GM19238 (cell line): Measurements from ENCODE around the gene ENGASE.

Experiments
- DNase-seq: peaks from one replicate; pipeline ENCODE4 v3.0.0; 2011; ENCODE audit warnings: low spot score; ENCODE audit not compliant: insufficient read length

ENGASE gene

GRCh38 chr17:79079421-79080200, 5.0 kb downstream of the ENGASE start:
- no peak for DNase-seq

- DNase-seq, result no peak
These were observed 5.7 kb downstream of the ENGASE start for GRCh38 chr17:79080349-79080748.

- no peak for DNase-seq
These were observed 6.2 kb downstream of the ENGASE start for GRCh38 chr17:79080761-79081290.

GRCh38 chr17:79081571-79082276, 7.1 kb downstream of the ENGASE start:
- no peak for DNase-seq

- peak; percentile 62 for DNase-seq
These were observed 7.9 kb downstream of the ENGASE start for GRCh38 chr17:79082311-79083190.

GRCh38 chr17:79083191-79083971, 8.8 kb downstream of the ENGASE start:
- DNase-seq, result no peak

- no peak for DNase-seq
These were observed 9.9 kb downstream of the ENGASE start for GRCh38 chr17:79084291-79085153.

GRCh38 chr17:79085154-79085920, 10.7 kb downstream of the ENGASE start:
- DNase-seq, result no peak

- no peak for DNase-seq
These were observed 11.4 kb downstream of the ENGASE start for GRCh38 chr17:79085921-79086551.

- no peak for DNase-seq
These were observed 12.2 kb downstream of the ENGASE start for GRCh38 chr17:79086609-79087427.

- peak; percentile 88 for DNase-seq
These were observed 13.0 kb downstream of the ENGASE start for GRCh38 chr17:79087428-79088143.

- no peak for DNase-seq
These were observed 13.8 kb downstream of the ENGASE start for GRCh38 chr17:79088247-79088996.

GRCh38 chr17:79088997-79089328, 14.3 kb downstream of the ENGASE start:
- no peak for DNase-seq

- DNase-seq, result no peak
These were observed 15.3 kb downstream of the ENGASE start for GRCh38 chr17:79089720-79090442.

GRCh38 chr17:79090443-79091225, 16.0 kb downstream of the ENGASE start:
- no peak for DNase-seq
